ENCODE data around the gene RIMBP2. TPM values are rescaled to one million over a fixed set of nuclear protein-coding genes. Genes with fewer than 3 reads are reported as not detected.
A peak's percentile ranks its signal among the peaks of the same experiment; 100 is the strongest.

Gene RIMBP2
- polyA plus RNA-seq, 1 of the 3 experiments (the other 2 are of a cell fraction), result 0.90 TPM

- Histone ChIP-seq H3K27ac (ENCODE audit: low read depth in 2 of 2, low read length in 1 of 2) (peak overlapping the region in 1 of 2 experiments; percentile 82; a peak in 2 of 4 replicates), H3F3A (replicated peaks; ENCODE audit: insufficient read depth) (no peaks in the 10 kb centered on the region), H3K9me2 (no peaks in the 10 kb centered on the region), H3K27me3 (ENCODE audit: insufficient read depth) (no peaks in the 10 kb centered on the region), H3K4me3 (ENCODE audit: low read depth in 2 of 2, low read length in 1 of 2) (no peak overlapping the region), H3K36me3 (replicated peaks in 1 of 2; ENCODE audit: control insufficient read depth in 1 of 2, insufficient read depth in 2 of 2, low read length in 1 of 2) (no peaks in the 10 kb centered on the region), H2AFZ (ENCODE audit: low read depth) (no peak overlapping the region), H3K4me1 (ENCODE audit: control insufficient read depth in 1 of 2, insufficient read depth in 2 of 2, low read depth in 1 of 2, low read length in 1 of 2) (peaks cover 0 to 51% of the 10 kb centered on the region in 2 experiments; a peak in 2 of 4 replicates), H3K4me2 (no peak overlapping the region), H4K20me1 (ENCODE audit: insufficient read depth) (no peaks in the 10 kb centered on the region), H3K9me3 (no peaks in the 10 kb centered on the region), H3K79me2 (ENCODE audit: insufficient read depth) (no peaks in the 10 kb centered on the region), H3K9ac (no peak overlapping the region)
- POLR2A ChIA-PET, result interaction anchor here (2.4 kb wide), 1 partner anchor 11 kb away, joined by 10 read pairs; no protein-coding TSS in a partner anchor
- 52% methylated on average over 25 of the region's 25 CpGs for WGBS (ENCODE audit: low lambda C conversion rate)
- CTCF ChIA-PET, result interaction anchor here (1.1 to 1.6 kb wide), 3 partner anchors 9 to 242 kb away, joined by 3 to 8 read pairs (median 4); no protein-coding TSS in a partner anchor
- DNase-seq, result peak; percentile 72
- TF ChIP-seq RXRA (IDR thresholded peaks at IDR 0.05; ENCODE audit: borderline replicate concordance, low read depth), result no peak
- no peak for TF ChIP-seq MAX (IDR thresholded peaks at IDR 0.05; ENCODE audit: low read depth)
- TF ChIP-seq RAD21 (IDR thresholded peaks at IDR 0.05; ENCODE audit: low read length), result no peak
- no peak for TF ChIP-seq NRF1 (IDR thresholded peaks at IDR 0.05; ENCODE audit: low read depth, low read length)
Observed at GRCh38 chr12:130702966-130703732, 12.9 kb downstream of the RIMBP2 start.

- Histone ChIP-seq H3K9ac (no peak overlapping the region), H3K9me2 (no peaks in the 10 kb centered on the region), H3K4me2 (no peak overlapping the region), H3K4me1 (ENCODE audit: control insufficient read depth in 1 of 2, insufficient read depth in 2 of 2, low read depth in 1 of 2, low read length in 1 of 2) (peaks cover 0 to 43% of the 10 kb centered on the region in 2 experiments; a peak in 2 of 4 replicates), H3K79me2 (ENCODE audit: insufficient read depth) (no peaks in the 10 kb centered on the region), H3K27me3 (ENCODE audit: insufficient read depth) (no peaks in the 10 kb centered on the region), H3K9me3 (no peaks in the 10 kb centered on the region), H3F3A (replicated peaks; ENCODE audit: insufficient read depth) (no peaks in the 10 kb centered on the region), H3K27ac (ENCODE audit: low read depth in 2 of 2, low read length in 1 of 2) (no peak overlapping the region; a peak in 1 of 4 replicates), H3K4me3 (ENCODE audit: low read depth in 2 of 2, low read length in 1 of 2) (no peak overlapping the region), H2AFZ (ENCODE audit: low read depth) (no peak overlapping the region), H4K20me1 (ENCODE audit: insufficient read depth) (no peaks in the 10 kb centered on the region), H3K36me3 (replicated peaks in 1 of 2; ENCODE audit: control insufficient read depth in 1 of 2, insufficient read depth in 2 of 2, low read length in 1 of 2) (no peaks in the 10 kb centered on the region)
- 61% methylated on average over 9 of the region's 10 CpGs for WGBS (ENCODE audit: low lambda C conversion rate)
- CTCF ChIA-PET, result interaction anchor here (1.3 kb wide), 1 partner anchor 46 kb away, joined by 5 read pairs; no protein-coding TSS in a partner anchor
- POLR2A ChIA-PET, result no interaction called here
- TF ChIP-seq USF1 (IDR thresholded peaks at IDR 0.05; ENCODE audit: borderline replicate concordance, low read depth) (no peak), POLR2AphosphoS5 (IDR thresholded peaks at IDR 0.05; ENCODE audit: low read depth, low read length) (no peak), YY1 (IDR thresholded peaks at IDR 0.05; ENCODE audit: low read depth) (no peak), CHD2 (IDR thresholded peaks at IDR 0.05; ENCODE audit: low read length, partially characterized antibody) (no peak), GATA2 (CRISPR knock-in tag; IDR thresholded peaks at IDR 0.05) (no peak), FOXJ3 (CRISPR knock-in tag; IDR thresholded peaks at IDR 0.05) (no peak)
- DNase-seq, result no peak
Observed at GRCh38 chr12:130701402-130701744, 14.7 kb downstream of the RIMBP2 start.

All from SK-N-SH (cell line).